ENCODE measurements around the gene GAP43.

Gene GAP43

GRCh38 chr3:115651087-115651486 is 27.8 kb downstream of the GAP43 start:
- Histone ChIP-seq H3K4me3 (ENCODE audit: insufficient read depth, low read length, poor library complexity, severe bottlenecking) (no peak overlapping the region), H3K4me2 (ENCODE audit: low read depth, low read length, poor library complexity, severe bottlenecking) (no peak overlapping the region), H3K9me3 (ENCODE audit: insufficient read depth, low read length) (no peaks in the 10 kb centered on the region), H3K79me2 (ENCODE audit: insufficient read depth, low read length) (no peaks in the 10 kb centered on the region), H3K9ac (ENCODE audit: low read length) (no peak overlapping the region), H3K9me2 (replicated peaks; ENCODE audit: insufficient read depth, low read length) (no peaks in the 10 kb centered on the region), H3K27me3 (ENCODE audit: low read length) (no peaks in the 10 kb centered on the region), H3K27ac (ENCODE audit: low read depth, low read length) (no peak overlapping the region), H2AFZ (ENCODE audit: low read depth, low read length, severe bottlenecking) (no peak overlapping the region), H4K20me1 (ENCODE audit: low read depth, low read length) (no peaks in the 10 kb centered on the region), H3K36me3 (ENCODE audit: low read length) (no peaks in the 10 kb centered on the region), H3F3A (ENCODE audit: insufficient read depth) (no peaks in the 10 kb centered on the region)
- no peak for TF ChIP-seq EZH2phosphoT487 (conservative IDR thresholded peaks at IDR 0.05; ENCODE audit: low read length)
- no peak for TF ChIP-seq CTCF (IDR thresholded peaks at IDR 0.05; ENCODE audit: insufficient read depth, low read length, poor library complexity, severe bottlenecking)

GRCh38 chr3:115651599-115651998 is 28.3 kb downstream of the GAP43 start:
- no peaks in the 10 kb centered on the region for H3F3A ChIP-seq (ENCODE audit: insufficient read depth)
- TF ChIP-seq EZH2phosphoT487 (conservative IDR thresholded peaks at IDR 0.05; ENCODE audit: low read length) (no peak), CTCF (IDR thresholded peaks at IDR 0.05; ENCODE audit: insufficient read depth, low read length, poor library complexity, severe bottlenecking) (no peak)
- no peaks in the 10 kb centered on the region for H3K9me3 ChIP-seq (ENCODE audit: insufficient read depth, low read length)
- H2AFZ ChIP-seq (ENCODE audit: low read depth, low read length, severe bottlenecking), result no peak overlapping the region
- H3K27me3 ChIP-seq (ENCODE audit: low read length), result no peaks in the 10 kb centered on the region
- no peak overlapping the region for H3K4me2 ChIP-seq (ENCODE audit: low read depth, low read length, poor library complexity, severe bottlenecking)
- H3K36me3 ChIP-seq (ENCODE audit: low read length), result no peaks in the 10 kb centered on the region
- H4K20me1 ChIP-seq (ENCODE audit: low read depth, low read length), result no peaks in the 10 kb centered on the region
- H3K79me2 ChIP-seq (ENCODE audit: insufficient read depth, low read length), result no peaks in the 10 kb centered on the region
- no peak overlapping the region for H3K27ac ChIP-seq (ENCODE audit: low read depth, low read length)
- H3K9ac ChIP-seq (ENCODE audit: low read length), result no peak overlapping the region
- no peak overlapping the region for H3K4me3 ChIP-seq (ENCODE audit: insufficient read depth, low read length, poor library complexity, severe bottlenecking)
- no peaks in the 10 kb centered on the region for H3K9me2 ChIP-seq (replicated peaks; ENCODE audit: insufficient read depth, low read length)

GRCh38 chr3:115652738-115653137 is 29.4 kb downstream of the GAP43 start:
- H3K27ac ChIP-seq (ENCODE audit: low read depth, low read length), result no peak overlapping the region
- no peak overlapping the region for H3K4me3 ChIP-seq (ENCODE audit: insufficient read depth, low read length, poor library complexity, severe bottlenecking)
- no peak overlapping the region for H2AFZ ChIP-seq (ENCODE audit: low read depth, low read length, severe bottlenecking)
- H3F3A ChIP-seq (ENCODE audit: insufficient read depth), result no peaks in the 10 kb centered on the region
- TF ChIP-seq CTCF (IDR thresholded peaks at IDR 0.05; ENCODE audit: insufficient read depth, low read length, poor library complexity, severe bottlenecking) (no peak), EZH2phosphoT487 (conservative IDR thresholded peaks at IDR 0.05; ENCODE audit: low read length) (no peak)
- no peak overlapping the region for H3K4me2 ChIP-seq (ENCODE audit: low read depth, low read length, poor library complexity, severe bottlenecking)
- H3K27me3 ChIP-seq (ENCODE audit: low read length), result no peaks in the 10 kb centered on the region
- H3K9me2 ChIP-seq (replicated peaks; ENCODE audit: insufficient read depth, low read length), result no peaks in the 10 kb centered on the region
- H3K79me2 ChIP-seq (ENCODE audit: insufficient read depth, low read length), result no peaks in the 10 kb centered on the region
- no peaks in the 10 kb centered on the region for H4K20me1 ChIP-seq (ENCODE audit: low read depth, low read length)
- no peaks in the 10 kb centered on the region for H3K9me3 ChIP-seq (ENCODE audit: insufficient read depth, low read length)
- no peaks in the 10 kb centered on the region for H3K36me3 ChIP-seq (ENCODE audit: low read length)
- H3K9ac ChIP-seq (ENCODE audit: low read length), result no peak overlapping the region
